Endothelial cell of hepatic sinusoid (primary cell): Measurements from ENCODE around the gene RPP30.
"Not testable (repeated sequence)": the region's sequence is repeated elsewhere in the genome, so short reads cannot be mapped to it uniquely, and the experiment has no call there.

Source experiments
- in situ Hi-C: cut with HindIII; loops from 2 replicates; pipeline ENCODE4 v1.10.0; 2017; ENCODE audit warnings: low sequenced_read_pairs

The RPP30 gene

GRCh38 chr10:90939116-90939515 is 67.3 kb downstream of the RPP30 start:
- in situ Hi-C loops: no loop called here

- in situ Hi-C loops: no loop called here
Measured at GRCh38 chr10:90939648-90940047, 67.9 kb downstream of the RPP30 start.

- in situ Hi-C loops: not testable (repeated sequence)
Measured at GRCh38 chr10:90942980-90943379, 71.2 kb downstream of the RPP30 start.

- in situ Hi-C loops: no loop called here
Measured at GRCh38 chr10:90944749-90945148, 73.0 kb downstream of the RPP30 start.

- in situ Hi-C loops: no loop called here
Measured at GRCh38 chr10:90945491-90946070, 73.8 kb downstream of the RPP30 start.

- in situ Hi-C loops: no loop called here
Measured at GRCh38 chr10:90947030-90947960, 75.5 kb downstream of the RPP30 start.
